Measurements from ENCODE around the gene AVEN.

- TF ChIP-seq CTCF (IDR thresholded peaks at IDR 0.05), result no peak
- TF ChIP-seq POLR2A (IDR thresholded peaks at IDR 0.05), result no peak
Observed at GRCh38 chr15:34012461-34013028, 26.5 kb downstream of the AVEN start.

All from breast epithelium (tissue), 3 donors.